H1 (cell line): ENCODE measurements around the gene PPP1R14C.

Experiments used
- BCL11A ChIP-seq, 2 experiments: IDR thresholded peaks; one replicate each; pipeline ENCODE4 v1.6.1; 2011; ENCODE audit warnings: low read depth in 2 of 2, low read length in 2 of 2, mild to moderate bottlenecking in 2 of 2
- RFX5 ChIP-seq: IDR thresholded peaks from 2 replicates; pipeline ENCODE4 v1.6.1; 2011; ENCODE audit warnings: low read depth, low read length, improper control_type of control experiment, borderline replicate concordance
- YY1 ChIP-seq: IDR thresholded peaks from 2 replicates; pipeline ENCODE4 v1.6.1; 2011; ENCODE audit warnings: low read depth, mild to moderate bottlenecking, low read length
- TF ChIP-seq, protein P1 (sequence below): IDR thresholded peaks from 2 replicates; pipeline ENCODE4 v1.6.1; 2012; ENCODE audit warnings: inconsistent platforms

GRCh38 chr6:150140236-150140969 is 2.4 kb upstream of the PPP1R14C start:
- TF ChIP-seq, protein P1, sequence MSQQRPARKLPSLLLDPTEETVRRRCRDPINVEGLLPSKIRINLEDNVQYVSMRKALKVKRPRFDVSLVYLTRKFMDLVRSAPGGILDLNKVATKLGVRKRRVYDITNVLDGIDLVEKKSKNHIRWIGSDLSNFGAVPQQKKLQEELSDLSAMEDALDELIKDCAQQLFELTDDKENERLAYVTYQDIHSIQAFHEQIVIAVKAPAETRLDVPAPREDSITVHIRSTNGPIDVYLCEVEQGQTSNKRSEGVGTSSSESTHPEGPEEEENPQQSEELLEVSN: no peak
- no peak for TF ChIP-seq BCL11A (IDR thresholded peaks at IDR 0.05; ENCODE audit: low read depth in 2 of 2, low read length in 2 of 2)
- TF ChIP-seq YY1: no peak
- no peak for TF ChIP-seq RFX5
